OCI-LY1 (cell line): ENCODE data around the gene LRSAM1.

Experiments
- H2AFZ ChIP-seq: fragments of 200-600 bp; sonication (generic), shearing (Covaris generic); 2 replicates; pipeline ENCODE4 v1.6.0; 2014; ENCODE audit warnings: antibody characterized with exemption, mild to moderate bottlenecking, low read length
- H3F3A ChIP-seq: fragments of 200-600 bp; sonication (generic), shearing (Covaris generic); 2 replicates; pipeline ENCODE4 v1.6.0; 2014; ENCODE audit warnings: mild to moderate bottlenecking, antibody characterized with exemption, low read length, moderate library complexity; ENCODE audit not compliant: insufficient read depth
- H3K27ac ChIP-seq: fragments of 200-600 bp; sonication (generic); 2 replicates; pipeline ENCODE4 v1.5.1; 2014; ENCODE audit warnings: low read length, mixed run types, mild to moderate bottlenecking, low read depth; ENCODE audit not compliant: poor library complexity, severe bottlenecking
- H3K27me3 ChIP-seq: fragments of 200-600 bp; sonication (generic); 2 replicates; pipeline ENCODE4 v1.6.0; 2014; ENCODE audit warnings: antibody characterized with exemption, mild to moderate bottlenecking, low read length, moderate library complexity; ENCODE audit not compliant: insufficient read depth
- H3K36me3 ChIP-seq: fragments of 200-600 bp; sonication (generic); 2 replicates; pipeline ENCODE4 v1.6.1; 2014; ENCODE audit warnings: mild to moderate bottlenecking, antibody characterized with exemption, low read length, moderate library complexity, mixed read lengths; ENCODE audit not compliant: insufficient read depth
- H3K4me1 ChIP-seq: fragments of 200-600 bp; sonication (generic); 2 replicates; pipeline ENCODE4 v1.5.1; 2014; ENCODE audit warnings: mild to moderate bottlenecking, low read length, moderate library complexity; ENCODE audit not compliant: insufficient read depth, severe bottlenecking
- H3K4me2 ChIP-seq: fragments of 200-600 bp; sonication (generic), shearing (Covaris generic); 2 replicates; pipeline ENCODE4 v1.6.1; 2014; ENCODE audit warnings: low read length
- H3K4me3 ChIP-seq: fragments of 200-600 bp; sonication (generic); 2 replicates; pipeline ENCODE4 v1.5.1; 2014; ENCODE audit warnings: low read length, low read depth, mild to moderate bottlenecking, mixed read lengths; ENCODE audit not compliant: poor library complexity, severe bottlenecking
- H3K79me2 ChIP-seq: fragments of 200-600 bp; shearing (Covaris generic); 2 replicates; pipeline ENCODE4 v1.6.1; 2016; ENCODE audit warnings: mixed run types, low read length, mixed read lengths; ENCODE audit not compliant: insufficient read depth
- H3K9ac ChIP-seq: fragments of 200-600 bp; sonication (generic), shearing (Covaris generic); 2 replicates; pipeline ENCODE4 v1.6.1; 2014; ENCODE audit warnings: mild to moderate bottlenecking, low read length, mixed read lengths
- H3K9me2 ChIP-seq: fragments of 200-600 bp; sonication (generic), shearing (Covaris generic); 2 replicates; pipeline ENCODE4 v1.6.1; 2014; ENCODE audit warnings: low read depth, mild to moderate bottlenecking, low read length, mixed read lengths
- H3K9me3 ChIP-seq: fragments of 200-600 bp; shearing (Covaris generic); 2 replicates; pipeline ENCODE4 v1.6.1; 2014; ENCODE audit warnings: low read length, mixed read lengths
- H4K20me1 ChIP-seq: fragments of 200-600 bp; sonication (generic), shearing (Covaris generic); 2 replicates; pipeline ENCODE4 v1.6.0; 2016; ENCODE audit warnings: mild to moderate bottlenecking, low read length; ENCODE audit not compliant: insufficient read depth
- EZH2 ChIP-seq: fragments of 200-600 bp; sonication (generic), shearing (Covaris generic); IDR thresholded peaks from 2 replicates; pipeline ENCODE4 v1.8.0; 2017; ENCODE audit warnings: borderline replicate concordance, mixed run types, mild to moderate bottlenecking, antibody characterized with exemption, low read length, moderate library complexity, mixed read lengths
- TF ChIP-seq, protein P1 (sequence below): fragments of 200-600 bp; sonication (generic), shearing (Covaris generic); IDR thresholded peaks from 2 replicates; pipeline ENCODE4 v1.5.1; 2017; ENCODE audit warnings: mild to moderate bottlenecking, antibody characterized with exemption, low read length, moderate library complexity, mixed read lengths

Gene LRSAM1

GRCh38 chr9:127404631-127405030, 46.7 kb upstream of the LRSAM1 start:
- no peaks in the 10 kb centered on the region for H3K9me3 ChIP-seq
- H3K27ac ChIP-seq, result no peak overlapping the region
- H3K36me3 ChIP-seq, result no peaks in the 10 kb centered on the region

DNA sequence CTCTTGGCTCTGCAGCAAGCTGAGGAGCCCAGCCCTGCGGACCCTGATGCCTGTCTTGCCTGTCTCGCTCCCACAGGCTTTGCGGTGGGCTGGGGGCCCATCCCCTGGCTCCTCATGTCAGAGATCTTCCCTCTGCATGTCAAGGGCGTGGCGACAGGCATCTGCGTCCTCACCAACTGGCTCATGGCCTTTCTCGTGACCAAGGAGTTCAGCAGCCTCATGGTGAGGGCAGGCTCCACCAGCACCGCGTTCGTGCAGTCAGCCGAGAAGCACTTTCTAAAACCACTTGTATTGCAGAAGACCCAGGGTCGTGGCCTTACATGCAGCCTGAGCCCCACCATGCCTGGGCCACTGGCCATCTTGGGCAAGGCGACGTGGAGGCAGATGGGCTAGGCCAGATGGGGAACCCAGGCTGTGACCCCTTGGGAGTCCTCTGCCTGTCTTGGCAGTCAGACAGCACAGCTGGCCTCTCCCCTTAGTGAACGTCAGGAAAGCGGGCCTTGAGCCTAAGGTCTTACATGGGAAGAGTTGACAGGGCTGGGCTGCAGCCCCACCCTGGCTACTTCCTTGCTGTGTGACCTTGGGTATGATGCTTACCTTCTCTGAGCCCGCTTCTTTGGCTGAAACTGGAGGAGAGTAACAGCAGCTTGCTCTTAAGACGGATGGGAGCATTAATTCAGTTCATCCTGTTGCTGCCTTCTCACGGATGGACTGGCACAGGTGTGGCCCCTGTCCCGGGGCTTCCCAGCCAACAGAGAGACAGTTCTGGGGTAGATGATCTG, 45.8 kb upstream of the LRSAM1 start:
- no peak for TF ChIP-seq EZH2
- TF ChIP-seq, protein P1, sequence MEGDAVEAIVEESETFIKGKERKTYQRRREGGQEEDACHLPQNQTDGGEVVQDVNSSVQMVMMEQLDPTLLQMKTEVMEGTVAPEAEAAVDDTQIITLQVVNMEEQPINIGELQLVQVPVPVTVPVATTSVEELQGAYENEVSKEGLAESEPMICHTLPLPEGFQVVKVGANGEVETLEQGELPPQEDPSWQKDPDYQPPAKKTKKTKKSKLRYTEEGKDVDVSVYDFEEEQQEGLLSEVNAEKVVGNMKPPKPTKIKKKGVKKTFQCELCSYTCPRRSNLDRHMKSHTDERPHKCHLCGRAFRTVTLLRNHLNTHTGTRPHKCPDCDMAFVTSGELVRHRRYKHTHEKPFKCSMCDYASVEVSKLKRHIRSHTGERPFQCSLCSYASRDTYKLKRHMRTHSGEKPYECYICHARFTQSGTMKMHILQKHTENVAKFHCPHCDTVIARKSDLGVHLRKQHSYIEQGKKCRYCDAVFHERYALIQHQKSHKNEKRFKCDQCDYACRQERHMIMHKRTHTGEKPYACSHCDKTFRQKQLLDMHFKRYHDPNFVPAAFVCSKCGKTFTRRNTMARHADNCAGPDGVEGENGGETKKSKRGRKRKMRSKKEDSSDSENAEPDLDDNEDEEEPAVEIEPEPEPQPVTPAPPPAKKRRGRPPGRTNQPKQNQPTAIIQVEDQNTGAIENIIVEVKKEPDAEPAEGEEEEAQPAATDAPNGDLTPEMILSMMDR, result no peak
- Histone ChIP-seq H3K27ac (no peak overlapping the region), H4K20me1 (no peaks in the 10 kb centered on the region), H3K36me3 (no peaks in the 10 kb centered on the region), H3K4me2 (no peak overlapping the region), H2AFZ (no peak overlapping the region), H3K4me1 (no peaks in the 10 kb centered on the region), H3K79me2 (no peaks in the 10 kb centered on the region), H3K27me3 (no peaks in the 10 kb centered on the region), H3K9ac (no peak overlapping the region), H3K9me2 (no peaks in the 10 kb centered on the region), H3K4me3 (no peak overlapping the region), H3F3A (no peaks in the 10 kb centered on the region), H3K9me3 (no peaks in the 10 kb centered on the region)

More at GRCh38 chr9:127404631-127405030, 46.7 kb upstream of the LRSAM1 start:
- Histone ChIP-seq H3K27me3 (no peaks in the 10 kb centered on the region), H3K4me3 (no peak overlapping the region), H3K4me2 (no peak overlapping the region), H4K20me1 (no peaks in the 10 kb centered on the region), H3K9me2 (no peaks in the 10 kb centered on the region), H3K9ac (no peak overlapping the region), H3K79me2 (no peaks in the 10 kb centered on the region), H2AFZ (no peak overlapping the region), H3K4me1 (no peaks in the 10 kb centered on the region), H3F3A (no peaks in the 10 kb centered on the region)
- no peak for TF ChIP-seq EZH2
- TF ChIP-seq, protein P1, result no peak

DNA sequence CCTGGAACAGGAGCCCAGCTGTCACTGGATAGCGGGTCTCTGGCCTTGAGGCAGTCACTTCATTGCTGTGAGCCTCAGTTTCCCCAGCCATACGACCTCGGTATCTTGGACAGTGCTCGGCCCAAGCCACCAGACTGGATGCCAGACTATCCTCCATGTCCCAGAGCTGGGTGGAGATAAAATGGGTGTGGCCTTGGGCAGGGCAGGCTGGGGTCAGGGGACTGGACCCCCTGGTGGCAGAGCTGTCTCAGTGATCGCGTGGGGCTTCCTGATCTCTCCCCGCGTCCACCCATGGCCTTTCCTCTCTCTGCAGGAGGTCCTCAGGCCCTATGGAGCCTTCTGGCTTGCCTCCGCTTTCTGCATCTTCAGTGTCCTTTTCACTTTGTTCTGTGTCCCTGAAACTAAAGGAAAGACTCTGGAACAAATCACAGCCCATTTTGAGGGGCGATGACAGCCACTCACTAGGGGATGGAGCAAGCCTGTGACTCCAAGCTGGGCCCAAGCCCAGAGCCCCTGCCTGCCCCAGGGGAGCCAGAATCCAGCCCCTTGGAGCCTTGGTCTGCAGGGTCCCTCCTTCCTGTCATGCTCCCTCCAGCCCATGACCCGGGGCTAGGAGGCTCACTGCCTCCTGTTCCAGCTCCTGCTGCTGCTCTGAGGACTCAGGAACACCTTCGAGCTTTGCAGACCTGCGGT, 44.4 kb upstream of the LRSAM1 start:
- Histone ChIP-seq H3K27ac (no peak overlapping the region), H3K9me2 (no peaks in the 10 kb centered on the region), H2AFZ (no peak overlapping the region), H3K9me3 (no peaks in the 10 kb centered on the region), H3K4me3 (no peak overlapping the region), H4K20me1 (no peaks in the 10 kb centered on the region), H3K36me3 (no peaks in the 10 kb centered on the region), H3K79me2 (no peaks in the 10 kb centered on the region), H3F3A (no peaks in the 10 kb centered on the region), H3K4me1 (no peaks in the 10 kb centered on the region), H3K27me3 (no peaks in the 10 kb centered on the region), H3K4me2 (no peak overlapping the region), H3K9ac (no peak overlapping the region)
- TF ChIP-seq, protein P1, result no peak
- TF ChIP-seq EZH2, result no peak
